Measurements from ENCODE around the gene ANK3.

DNA sequence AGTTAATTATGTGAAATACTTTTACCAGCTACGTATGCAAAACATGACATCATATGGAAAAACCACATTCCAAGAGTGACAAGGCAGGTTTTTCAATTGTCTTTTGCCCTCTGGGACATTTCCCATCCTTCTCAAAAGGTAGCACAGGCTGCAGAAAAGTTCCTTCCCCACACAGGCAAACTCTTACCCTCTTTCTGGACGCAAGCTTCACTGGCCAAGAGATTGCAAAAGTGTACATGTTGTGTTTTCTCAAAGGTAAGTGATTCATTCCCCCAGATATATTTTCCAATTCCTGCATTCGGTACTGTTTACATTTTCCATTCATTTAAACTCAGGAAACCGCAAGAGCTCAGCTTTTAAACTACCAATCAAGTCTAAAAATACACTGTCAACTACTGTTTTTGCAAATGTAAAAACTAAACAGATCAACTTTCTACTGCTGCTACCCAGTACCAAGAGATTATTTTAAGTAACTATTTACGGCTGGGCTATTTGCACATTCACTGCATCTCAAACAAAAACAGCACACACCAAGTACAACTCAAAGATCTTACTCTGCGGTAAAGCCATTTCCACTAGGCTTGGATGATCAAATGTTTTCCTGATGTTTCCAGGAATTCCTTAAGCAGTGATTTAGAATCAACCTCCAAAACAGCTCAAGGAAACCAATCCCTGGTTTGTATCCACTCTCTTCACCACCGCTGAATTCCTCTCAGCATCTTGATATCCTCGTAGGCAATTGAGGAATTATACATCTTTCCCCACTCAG is 249.7 kb downstream of the ANK3 start:
- TF ChIP-seq EZH2phosphoT487 (IDR thresholded peaks at IDR 0.05; ENCODE audit: insufficient read depth, low read depth) (no peak), EZH2 (IDR thresholded peaks at IDR 0.05; ENCODE audit: insufficient read depth, poor library complexity, severe bottlenecking) (no peak)
